ENCODE measurements around the gene PCGF1. TPM values are rescaled to one million over a fixed set of nuclear protein-coding genes. Genes with fewer than 3 reads are reported as not detected.

The PCGF1 gene
- total and polyA plus RNA-seq, 7 experiments from 2014 or later, result 9.0 to 37.0 (median 26.5) TPM

DNA sequence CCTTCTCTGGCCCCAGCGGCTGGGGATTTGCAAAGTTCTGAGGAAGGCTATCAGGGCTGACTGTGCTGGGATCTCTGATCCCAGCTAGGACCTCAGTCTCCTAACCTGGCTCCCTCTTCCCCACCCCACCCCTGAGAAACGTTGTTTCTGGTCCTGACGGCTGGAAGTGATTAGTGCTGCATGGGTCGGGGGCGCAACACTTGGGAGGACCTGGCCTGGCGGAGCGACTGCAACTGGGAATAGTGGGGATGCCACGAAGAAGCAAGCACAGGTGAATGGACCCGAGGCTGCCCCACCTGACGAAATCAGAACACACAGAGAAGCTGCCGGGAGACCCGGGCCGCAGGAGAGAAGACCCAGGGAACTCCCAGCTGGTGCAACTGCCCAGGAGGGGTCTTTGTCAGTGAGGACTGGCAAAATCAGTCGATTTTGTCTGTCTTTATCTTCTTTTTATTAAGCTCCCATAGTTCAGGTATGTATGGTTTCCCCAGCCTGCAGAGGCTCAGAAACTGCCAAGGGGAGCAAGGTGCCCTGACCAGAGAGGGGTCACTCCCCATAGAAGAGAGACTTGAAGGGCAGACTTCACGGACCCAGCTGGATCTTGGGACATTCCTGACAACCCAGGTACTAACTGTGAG lies 7.4 kb downstream of the PCGF1 start:
- Histone ChIP-seq H3K36me3 (ENCODE audit: control insufficient read depth in 2 of 3, insufficient read depth in 3 of 3, low read length in 3 of 3) (peaks cover 0 to 7% (median 0%) of the 10 kb centered on the region in 3 experiments), H3K27me3 (ENCODE audit: control insufficient read depth in 2 of 2, insufficient read depth in 2 of 2, low read length in 2 of 2) (peaks cover 4 to 38% of the 10 kb centered on the region in 2 donors), H3K4me3 (ENCODE audit: low read length) (no peak overlapping the region), H3K4me1 (ENCODE audit: control insufficient read depth in 2 of 2, insufficient read depth in 2 of 2, low read length in 2 of 2) (peaks cover 13 to 35% of the 10 kb centered on the region in 2 donors), H3K9me3 (ENCODE audit: control insufficient read depth in 2 of 3, low read length in 3 of 3) (no peaks in the 10 kb centered on the region), H3K27ac (ENCODE audit: low read depth, low read length) (no peak overlapping the region)
- Mint-ChIP-seq H3K27ac (no peak overlapping the region), H3K36me3 (peaks cover 9 to 19% (median 12%) of the 10 kb centered on the region in 5 donors), H3K4me1 (peaks cover 30 to 59% (median 50%) of the 10 kb centered on the region in 7 donors), H3K27me3 (peaks cover 53 to 69% (median 58%) of the 10 kb centered on the region in 5 donors), H3K4me3 (peak overlapping the region in 8 of 10 donors; percentile 10 to 50 (median 22)), H3K9me3 (peaks cover 0 to 2% (median 0%) of the 10 kb centered on the region in 11 donors)
- ChIA-PET CTCF (no interaction called here), POLR2A (interaction anchor here (1.0 to 1.8 kb wide), 5 partner anchors 7 to 45 kb away, joined by 3 to 5 read pairs (median 3); partner anchors contain the start of genes AUP1, HTRA2, INO80B and MRPL53)
- DNase-seq (no peak), ATAC-seq (no peak)
- intact Hi-C loops (cut with micrococcal nuclease), result loop anchor here in 1 of 2 donors (2.0 to 10.0 kb wide), 2 partner anchors 15 to 155 kb away; partner anchors contain the start of genes SEMA4F and TLX2

GRCh38 chr2:74499267-74499939 lies 8.1 kb downstream of the PCGF1 start, which contains the start of gene LBX2:
Gene LBX2, minus strand, starts transcription at chr2:74499603. Its CDS starts 66 bp downstream, at chr2:74499537.
- Mint-ChIP-seq H3K9me3 (no peaks in the 10 kb centered on the region), H3K4me1 (peaks cover 24 to 52% (median 44%) of the 10 kb centered on the region in 7 donors), H3K27ac (peak within 1 kb of the TSS in 4 of 9 donors; percentile 3 to 85 (median 33)), H3K27me3 (peaks cover 46 to 65% (median 52%) of the 10 kb centered on the region in 5 donors), H3K36me3 (peaks cover 2 to 13% (median 6%) of the 10 kb centered on the region in 5 donors), H3K4me3 (peak within 1 kb of the TSS; percentile 63 to 97 (median 86))
- H3K27ac ChIP-seq (ENCODE audit: low read depth, low read length), result no peak within 1 kb of the TSS
- ChIA-PET CTCF (no interaction called here), POLR2A (interaction anchor here (1.0 to 1.6 kb wide), 3 partner anchors 8 to 44 kb away, joined by 3 read pairs; partner anchors contain the start of genes INO80B, MRPL53 and PCGF1)
- intact Hi-C loops (cut with micrococcal nuclease), result loop anchor here in 1 of 2 donors (2.0 kb wide), 1 partner anchor 15 kb away; the partner anchor contains the start of gene TLX2
- peak in 1 of 9 donors; percentile 45 for DNase-seq
- H3K9me3 ChIP-seq (ENCODE audit: control insufficient read depth in 2 of 3, low read length in 3 of 3), result no peaks in the 10 kb centered on the region
- H3K27me3 ChIP-seq (ENCODE audit: control insufficient read depth in 2 of 2, insufficient read depth in 2 of 2, low read length in 2 of 2), result peaks cover 4 to 34% of the 10 kb centered on the region in 2 donors
- peak within 1 kb of the TSS; percentile 61 for H3K4me3 ChIP-seq (ENCODE audit: low read length)
- peaks cover 0 to under 1% (median 0%) of the 10 kb centered on the region in 3 experiments for H3K36me3 ChIP-seq (ENCODE audit: control insufficient read depth in 2 of 3, insufficient read depth in 3 of 3, low read length in 3 of 3)
- H3K4me1 ChIP-seq (ENCODE audit: control insufficient read depth in 2 of 2, insufficient read depth in 2 of 2, low read length in 2 of 2), result peaks cover 13 to 35% of the 10 kb centered on the region in 2 donors
- ATAC-seq, result peak; percentile 17

- intact Hi-C loops (cut with micrococcal nuclease), result loop anchor here in 1 of 2 donors (1.0 to 2.0 kb wide), 3 partner anchors 9 to 31 kb away; partner anchors contain the start of genes AUP1, HTRA2, PCGF1 and TLX2
- ATAC-seq, result peak; percentile 52
Observed at GRCh38 chr2:74498500-74499266, 8.8 kb downstream of the PCGF1 start.

DNA sequence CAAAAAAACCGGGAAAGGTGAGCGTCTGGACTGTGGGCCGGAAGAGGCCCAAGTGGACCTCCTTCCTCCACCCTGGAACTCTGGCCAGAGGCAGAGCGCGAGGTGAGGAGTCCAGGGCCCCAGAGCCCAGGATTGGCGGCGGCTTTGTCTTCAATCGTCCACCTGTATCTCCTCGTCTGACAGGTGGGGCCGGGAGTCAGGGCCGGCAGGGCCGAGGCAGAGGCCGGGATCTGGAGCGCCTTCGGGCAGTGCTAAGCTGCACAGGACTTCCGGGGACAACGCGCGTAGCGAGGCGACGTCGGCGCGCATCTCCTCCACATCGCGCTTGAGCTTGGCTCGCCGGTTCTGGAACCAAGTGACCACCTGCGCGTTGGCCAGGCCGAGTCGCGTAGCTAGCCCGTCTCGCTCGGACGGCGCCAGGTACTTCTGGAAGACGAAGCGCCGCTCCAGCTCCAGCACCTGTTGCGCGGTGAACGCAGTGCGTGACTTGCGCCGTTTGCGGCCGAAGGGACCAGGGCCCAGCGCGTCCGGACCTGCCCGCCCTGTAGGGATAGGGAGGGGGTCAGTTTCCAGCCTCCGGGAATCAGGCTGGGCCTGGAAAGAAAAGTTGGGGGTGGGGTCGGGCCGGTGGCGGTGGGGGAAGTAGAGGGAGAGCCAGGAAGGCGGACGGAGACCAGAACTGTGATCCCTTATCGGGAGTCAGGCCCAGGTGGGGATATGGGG lies 9.6 kb downstream of the PCGF1 start:
- ChIA-PET CTCF (no interaction called here), POLR2A (interaction anchor here (0.6 to 1.2 kb wide), 3 partner anchors 9 to 155 kb away, joined by 3 to 4 read pairs (median 3); partner anchors contain the start of genes PCGF1 and WBP1)
- ATAC-seq (peak; percentile 41), DNase-seq (peak in 1 of 9 donors; percentile 40)
- Histone ChIP-seq H3K9me3 (ENCODE audit: control insufficient read depth in 2 of 3, low read length in 3 of 3) (no peaks in the 10 kb centered on the region), H3K27me3 (ENCODE audit: control insufficient read depth in 2 of 2, insufficient read depth in 2 of 2, low read length in 2 of 2) (peaks cover 4 to 33% of the 10 kb centered on the region in 2 donors), H3K27ac (ENCODE audit: low read depth, low read length) (no peak overlapping the region), H3K36me3 (ENCODE audit: control insufficient read depth in 2 of 3, insufficient read depth in 3 of 3, low read length in 3 of 3) (peaks cover 0 to 16% (median 0%) of the 10 kb centered on the region in 3 experiments), H3K4me1 (ENCODE audit: control insufficient read depth in 2 of 2, insufficient read depth in 2 of 2, low read length in 2 of 2) (peaks cover 8 to 29% of the 10 kb centered on the region in 2 donors), H3K4me3 (ENCODE audit: low read length) (peak overlapping the region; percentile 61)
- intact Hi-C loops (cut with micrococcal nuclease), result loop anchor here in 1 of 2 donors (1.0 to 2.0 kb wide), 3 partner anchors 9 to 31 kb away; partner anchors contain the start of genes AUP1, HTRA2, PCGF1 and TLX2
- peaks cover 19 to 38% (median 30%) of the 10 kb centered on the region in 7 donors for H3K4me1 Mint-ChIP-seq
- H3K36me3 Mint-ChIP-seq, result peaks cover 4 to 20% (median 11%) of the 10 kb centered on the region in 5 donors
- no peaks in the 10 kb centered on the region for H3K9me3 Mint-ChIP-seq
- H3K4me3 Mint-ChIP-seq, result peak overlapping the region; percentile 63 to 97 (median 86)
- peaks cover 39 to 53% (median 42%) of the 10 kb centered on the region in 5 donors for H3K27me3 Mint-ChIP-seq
- H3K27ac Mint-ChIP-seq, result peak overlapping the region in 5 of 9 donors; percentile 3 to 85 (median 40)

More at GRCh38 chr2:74498500-74499266, 8.8 kb downstream of the PCGF1 start:
- peaks cover 4 to 33% of the 10 kb centered on the region in 2 donors for H3K27me3 ChIP-seq (ENCODE audit: control insufficient read depth in 2 of 2, insufficient read depth in 2 of 2, low read length in 2 of 2)
- H3K4me1 Mint-ChIP-seq, result peaks cover 20 to 45% (median 37%) of the 10 kb centered on the region in 7 donors
- DNase-seq, result peak in 2 of 9 donors; percentile 29 to 37
- ChIA-PET POLR2A (interaction anchor here (1.1 to 1.4 kb wide), 2 partner anchors 9 to 40 kb away, joined by 3 to 4 read pairs; partner anchors contain the start of genes PCGF1 and WBP1), CTCF (no interaction called here)
- H3K4me3 ChIP-seq (ENCODE audit: low read length), result peak overlapping the region; percentile 61
- peaks cover 2 to 12% (median 8%) of the 10 kb centered on the region in 5 donors for H3K36me3 Mint-ChIP-seq
- H3K4me3 Mint-ChIP-seq, result peak overlapping the region; percentile 63 to 97 (median 86)
- no peaks in the 10 kb centered on the region for H3K9me3 Mint-ChIP-seq
- peaks cover 39 to 58% (median 47%) of the 10 kb centered on the region in 5 donors for H3K27me3 Mint-ChIP-seq
- no peaks in the 10 kb centered on the region for H3K9me3 ChIP-seq (ENCODE audit: control insufficient read depth in 2 of 3, low read length in 3 of 3)
- peaks cover 13 to 35% of the 10 kb centered on the region in 2 donors for H3K4me1 ChIP-seq (ENCODE audit: control insufficient read depth in 2 of 2, insufficient read depth in 2 of 2, low read length in 2 of 2)
- H3K27ac Mint-ChIP-seq, result peak overlapping the region in 4 of 9 donors; percentile 3 to 85 (median 33)
- H3K36me3 ChIP-seq (ENCODE audit: control insufficient read depth in 2 of 3, insufficient read depth in 3 of 3, low read length in 3 of 3), result peaks cover 0 to 8% (median 0%) of the 10 kb centered on the region in 3 experiments
- no peak overlapping the region for H3K27ac ChIP-seq (ENCODE audit: low read depth, low read length)

DNA sequence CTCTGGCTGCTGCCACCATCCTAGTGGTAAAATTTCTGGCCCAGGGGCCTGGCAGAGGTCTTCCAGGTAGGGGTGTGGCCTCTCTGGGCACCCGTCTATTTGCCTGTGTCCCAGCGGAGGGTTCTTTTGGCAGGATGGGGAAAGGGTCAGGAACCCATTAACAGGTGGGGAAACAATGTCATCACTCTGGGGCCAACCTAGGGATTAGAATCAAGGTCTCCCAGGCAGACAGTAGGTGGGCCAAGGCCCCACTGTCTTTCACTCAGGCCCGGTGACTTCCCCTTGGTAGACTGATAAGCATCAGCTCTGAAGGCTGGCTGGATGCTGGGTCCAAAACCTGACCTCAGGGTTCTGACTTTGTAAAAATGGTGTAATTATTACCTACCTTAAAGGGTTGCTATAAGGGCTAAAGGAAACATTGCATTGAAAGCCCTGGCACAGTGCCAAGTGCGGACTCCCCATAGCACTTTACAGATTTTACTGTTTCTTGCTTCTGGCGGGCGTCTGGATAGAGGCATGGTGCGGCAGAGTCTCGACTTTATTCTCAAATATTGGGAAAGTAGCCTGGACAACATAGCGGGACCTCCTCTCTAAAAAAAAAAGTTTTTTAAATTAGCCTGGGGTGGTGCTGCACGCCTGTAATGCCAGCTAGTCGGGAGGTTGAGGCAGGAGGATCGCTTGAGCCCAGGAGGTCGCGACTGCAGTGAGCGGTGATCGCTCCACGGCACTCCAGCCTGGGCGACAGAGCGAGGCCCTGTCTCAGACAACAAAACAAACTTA lies 10.3 kb downstream of the PCGF1 start:
- H3K4me1 ChIP-seq (ENCODE audit: control insufficient read depth in 2 of 2, insufficient read depth in 2 of 2, low read length in 2 of 2), result peaks cover 8 to 21% of the 10 kb centered on the region in 2 donors
- peak overlapping the region; percentile 61 for H3K4me3 ChIP-seq (ENCODE audit: low read length)
- ATAC-seq (no peak), DNase-seq (no peak)
- H3K27me3 Mint-ChIP-seq, result peaks cover 33 to 46% (median 35%) of the 10 kb centered on the region in 5 donors
- no peak overlapping the region for H3K27ac ChIP-seq (ENCODE audit: low read depth, low read length)
- peaks cover 0 to 26% of the 10 kb centered on the region in 2 donors for H3K27me3 ChIP-seq (ENCODE audit: control insufficient read depth in 2 of 2, insufficient read depth in 2 of 2, low read length in 2 of 2)
- ChIA-PET CTCF (no interaction called here), POLR2A (interaction anchor here (0.6 to 1.2 kb wide), 4 partner anchors 10 to 156 kb away, joined by 3 to 4 read pairs (median 3); partner anchors contain the start of genes HTRA2, PCGF1 and WBP1)
- no peaks in the 10 kb centered on the region for H3K9me3 Mint-ChIP-seq
- peak overlapping the region in 2 of 9 donors; percentile 13 to 59 for H3K27ac Mint-ChIP-seq
- intact Hi-C loops (cut with micrococcal nuclease), result no loop called here
- H3K4me3 Mint-ChIP-seq, result peak overlapping the region; percentile 63 to 97 (median 86)
- H3K36me3 ChIP-seq (ENCODE audit: control insufficient read depth in 2 of 3, insufficient read depth in 3 of 3, low read length in 3 of 3), result peaks cover 0 to 23% (median 0%) of the 10 kb centered on the region in 3 experiments
- peaks cover 4 to 25% (median 11%) of the 10 kb centered on the region in 5 donors for H3K36me3 Mint-ChIP-seq
- peaks cover 16 to 30% (median 22%) of the 10 kb centered on the region in 7 donors for H3K4me1 Mint-ChIP-seq
- no peaks in the 10 kb centered on the region for H3K9me3 ChIP-seq (ENCODE audit: control insufficient read depth in 2 of 3, low read length in 3 of 3)

Data from naive thymus-derived CD4-positive, alpha-beta T cell (primary cell).